Thyroid gland (tissue), 4 donors: ENCODE measurements around the gene PRELID2. TPM values are rescaled to one million over a fixed set of nuclear protein-coding genes. Genes with fewer than 3 reads are reported as not detected.
A peak's percentile ranks its signal among the peaks of the same experiment; 100 is the strongest.

Source experiments
- DNase-seq, 2 donors: peaks; one replicate each; pipeline ENCODE4 v3.0.0-alpha.2; 2019
- H3K27ac ChIP-seq, 3 donors: fragments of 200-600 bp; sonication (generic); 1 replicate in 2 of 3; 2 replicates in 1 of 3; pipeline ENCODE4 v1.5.1; 2016 to 2019; ENCODE audit warnings: mild to moderate bottlenecking in 1 of 3, moderate library complexity in 1 of 3
- H3K27me3 ChIP-seq: fragments of 200-600 bp; sonication (generic); one replicate; pipeline ENCODE4 v1.5.1; 2019
- H3K36me3 ChIP-seq, 2 donors: fragments of 200-600 bp; sonication (generic); one replicate each; pipeline ENCODE4 v1.5.1; 2016 to 2019
- H3K4me1 ChIP-seq, 2 donors: fragments of 200-600 bp; sonication (generic); one replicate each; pipeline ENCODE4 v1.5.1; 2017 to 2019
- H3K4me3 ChIP-seq, 3 donors: fragments of 200-600 bp; sonication (generic); replicated peaks in 1 of 3; 1 replicate in 2 of 3; 2 replicates in 1 of 3; pipeline ENCODE4 v1.5.1; 2016; ENCODE audit warnings: mild to moderate bottlenecking in 1 of 3
- H3K9me3 ChIP-seq: fragments of 200-600 bp; sonication (generic); one replicate; pipeline ENCODE4 v1.5.1; 2017
- POLR2A ChIP-seq, 2 donors: fragments of 450-650 bp; IDR thresholded peaks; one replicate each; pipeline ENCODE4 v1.6.1; 2017; ENCODE audit warnings: antibody characterized with exemption in 2 of 2, mild to moderate bottlenecking in 2 of 2, moderate library complexity in 1 of 2
- WGBS, 2 donors: methylation state at CpG; one replicate each; pipeline ENCODE4 v1.1.5; 2017; 5-methylcytosine and 5-hydroxymethylcytosine counted together
- intact Hi-C: fragments of 100-400 bp; cut with DNase I; formaldehyde crosslinking; loops from one replicate; pipeline ENCODE4 v1.15.1; 2023
- total RNA-seq, 4 donors: library from RNA; depleted of rRNA; stranded (reverse); fragments of >200 nt; gene quantifications; one replicate each; pipeline ENCODE4 v1.2.3, GENCODE V29; 2016
- TF ChIP-seq, protein P1 (sequence below), 6 experiments: fragments of 200-600 bp in 3 of 6; fragments of 450-650 bp in 3 of 6; sonication (generic) in 3 of 6; IDR thresholded peaks; one replicate each; pipeline ENCODE4 v1.5.1; 2016 to 2019; ENCODE audit warnings: antibody characterized with exemption in 6 of 6, mild to moderate bottlenecking in 2 of 6, inconsistent platforms in 1 of 6, moderate library complexity in 1 of 6

Gene PRELID2
- total RNA-seq, 4 donors from 2014 or later, result 11.5 to 27.9 (median 21.4) TPM

DNA sequence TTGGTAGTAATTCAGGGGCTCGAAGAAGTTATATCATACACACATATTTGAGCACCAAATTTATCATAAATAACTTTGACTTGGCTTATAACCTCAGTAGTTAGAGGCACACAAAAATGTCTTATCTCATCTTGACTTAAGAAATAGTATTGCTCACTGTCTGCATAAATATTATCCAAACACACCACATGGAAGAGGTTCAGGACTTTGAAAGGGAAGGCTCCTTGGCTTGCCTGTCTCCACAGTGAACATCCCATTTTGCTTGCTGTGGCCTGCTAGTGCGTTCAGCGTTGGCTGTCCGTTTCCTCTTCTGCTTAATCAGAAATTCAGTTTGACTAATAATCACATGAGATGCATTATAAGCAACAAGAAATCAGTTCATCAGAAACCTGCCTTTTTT lies 23.8 kb upstream of the PRELID2 start:
- no peak overlapping the region for H3K4me3 ChIP-seq
- no peaks in the 10 kb centered on the region for H3K36me3 ChIP-seq
- intact Hi-C loops, result no loop called here
- H3K27me3 ChIP-seq, result no peaks in the 10 kb centered on the region
- 78 to 84% methylated on average over 4 of the region's 4 CpGs for WGBS, 2 donors
- no peak for DNase-seq
- H3K4me1 ChIP-seq, result peaks cover 25 to 43% of the 10 kb centered on the region in 2 donors
- no peaks in the 10 kb centered on the region for H3K9me3 ChIP-seq
- H3K27ac ChIP-seq, result no peak overlapping the region
- TF ChIP-seq, protein P1, sequence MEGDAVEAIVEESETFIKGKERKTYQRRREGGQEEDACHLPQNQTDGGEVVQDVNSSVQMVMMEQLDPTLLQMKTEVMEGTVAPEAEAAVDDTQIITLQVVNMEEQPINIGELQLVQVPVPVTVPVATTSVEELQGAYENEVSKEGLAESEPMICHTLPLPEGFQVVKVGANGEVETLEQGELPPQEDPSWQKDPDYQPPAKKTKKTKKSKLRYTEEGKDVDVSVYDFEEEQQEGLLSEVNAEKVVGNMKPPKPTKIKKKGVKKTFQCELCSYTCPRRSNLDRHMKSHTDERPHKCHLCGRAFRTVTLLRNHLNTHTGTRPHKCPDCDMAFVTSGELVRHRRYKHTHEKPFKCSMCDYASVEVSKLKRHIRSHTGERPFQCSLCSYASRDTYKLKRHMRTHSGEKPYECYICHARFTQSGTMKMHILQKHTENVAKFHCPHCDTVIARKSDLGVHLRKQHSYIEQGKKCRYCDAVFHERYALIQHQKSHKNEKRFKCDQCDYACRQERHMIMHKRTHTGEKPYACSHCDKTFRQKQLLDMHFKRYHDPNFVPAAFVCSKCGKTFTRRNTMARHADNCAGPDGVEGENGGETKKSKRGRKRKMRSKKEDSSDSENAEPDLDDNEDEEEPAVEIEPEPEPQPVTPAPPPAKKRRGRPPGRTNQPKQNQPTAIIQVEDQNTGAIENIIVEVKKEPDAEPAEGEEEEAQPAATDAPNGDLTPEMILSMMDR (IDR thresholded peaks at IDR 0.05), result no peak
- TF ChIP-seq POLR2A (IDR thresholded peaks at IDR 0.05), result no peak

DNA sequence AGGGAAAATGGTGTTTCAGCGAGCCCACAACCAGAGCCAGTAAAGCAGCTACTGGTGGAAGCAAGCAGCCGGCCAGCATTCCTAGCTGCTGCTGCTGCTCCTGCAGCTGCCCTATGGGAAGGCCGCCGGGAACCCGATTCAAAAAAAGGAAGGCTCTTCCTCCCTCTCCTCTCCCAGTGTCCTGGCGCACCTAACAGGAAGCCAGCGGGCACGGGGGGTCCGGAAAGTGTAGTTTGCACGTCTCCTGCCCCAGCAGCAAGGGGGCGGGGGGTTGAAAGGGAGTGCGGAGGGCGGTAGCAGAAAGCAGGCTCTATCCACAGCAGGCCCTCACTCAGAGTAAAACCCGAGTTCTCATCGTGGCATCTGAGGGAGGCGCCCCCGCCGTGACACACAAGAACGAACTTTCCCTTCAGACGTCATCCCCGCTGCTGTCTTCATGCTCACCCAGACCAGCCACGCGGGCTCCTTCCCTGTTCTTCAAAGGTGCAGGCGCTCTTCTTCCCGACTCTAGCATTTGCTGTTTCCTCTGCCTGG lies 21.2 kb upstream of the PRELID2 start:
- intact Hi-C loops, result no loop called here
- Histone ChIP-seq H3K4me3 (peak overlapping the region in 1 of 3 donors; percentile 10), H3K36me3 (no peaks in the 10 kb centered on the region), H3K9me3 (no peaks in the 10 kb centered on the region), H3K27me3 (no peaks in the 10 kb centered on the region), H3K4me1 (peaks cover 20 to 32% of the 10 kb centered on the region in 2 donors), H3K27ac (peak overlapping the region; percentile 37 to 64 (median 48))
- TF ChIP-seq POLR2A (IDR thresholded peaks at IDR 0.05), result no peak
- TF ChIP-seq, protein P1 (IDR thresholded peaks at IDR 0.05), result peak in 1 of 6 experiments; percentile 22
- peak; percentile 42 to 51 for DNase-seq
- 21 to 22% methylated on average over 23 to 24 of the region's 25 CpGs for whole genome bisulfite sequencing, 2 donors

DNA sequence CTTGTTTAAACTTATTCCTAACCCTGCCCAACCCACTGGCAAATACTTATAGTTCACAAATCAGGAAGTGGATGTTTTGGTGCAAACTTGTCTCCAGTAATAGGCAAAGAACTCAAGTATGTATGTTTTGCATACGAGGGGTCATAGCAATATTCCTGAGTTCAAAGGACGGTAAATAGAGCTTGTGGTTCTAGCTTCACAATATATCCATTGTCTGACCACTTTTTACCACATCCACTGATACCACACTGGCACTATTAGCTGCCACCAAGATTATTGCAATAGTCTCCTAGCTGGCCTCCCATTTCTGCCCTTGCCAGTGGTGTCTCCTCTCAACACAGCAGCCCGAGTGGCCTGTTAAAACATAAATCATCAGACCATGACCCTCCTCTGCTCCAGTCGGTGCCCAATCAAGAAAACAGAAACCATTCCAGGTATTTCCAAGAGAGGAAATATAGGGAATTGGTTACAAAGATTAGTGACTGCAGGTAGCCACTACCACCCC lies 20.7 kb upstream of the PRELID2 start:
- no peaks in the 10 kb centered on the region for H3K27me3 ChIP-seq
- no peaks in the 10 kb centered on the region for H3K36me3 ChIP-seq
- TF ChIP-seq, protein P1 (IDR thresholded peaks at IDR 0.05), result no peak
- no peak for TF ChIP-seq POLR2A (IDR thresholded peaks at IDR 0.05)
- peak overlapping the region in 1 of 3 donors; percentile 10 for H3K4me3 ChIP-seq
- intact Hi-C loops, result no loop called here
- H3K9me3 ChIP-seq, result no peaks in the 10 kb centered on the region
- peak; percentile 51 to 72 for DNase-seq
- peak overlapping the region; percentile 37 to 64 (median 48) for H3K27ac ChIP-seq
- peaks cover 20 to 32% of the 10 kb centered on the region in 2 donors for H3K4me1 ChIP-seq
- WGBS, 2 donors, result 42 to 45% methylated on average over 4 of the region's 4 CpGs

DNA sequence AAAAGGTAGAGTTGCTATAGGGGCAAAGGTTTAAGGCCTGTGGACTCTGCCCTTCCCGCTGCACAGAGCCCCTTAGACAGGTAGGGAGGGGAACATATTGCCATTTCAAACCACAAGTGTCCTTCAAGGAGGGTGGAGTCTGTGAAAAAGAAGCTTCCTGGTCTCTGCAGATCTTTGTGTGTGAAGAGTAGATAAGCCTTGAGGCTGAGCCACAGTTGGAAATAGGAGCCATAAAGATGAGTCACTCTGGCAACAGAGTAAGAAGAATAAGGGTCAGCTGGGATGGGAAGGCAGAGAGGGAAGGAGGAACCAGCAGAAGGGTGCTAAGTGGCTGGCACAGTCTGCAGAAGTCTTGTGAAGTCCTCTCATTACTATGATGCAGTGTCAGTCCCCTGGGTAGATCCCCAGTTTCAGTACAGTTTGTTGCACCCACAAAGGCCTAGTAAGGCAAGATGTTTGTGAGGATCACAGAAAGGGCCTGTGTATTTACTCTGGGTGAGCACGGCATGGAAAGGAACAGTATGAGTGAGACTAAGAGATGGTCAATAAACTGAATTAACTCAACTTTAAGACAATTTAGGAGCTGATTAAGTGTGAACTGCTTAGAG lies 19.6 kb upstream of the PRELID2 start:
- Histone ChIP-seq H3K27ac (no peak overlapping the region), H3K9me3 (no peaks in the 10 kb centered on the region), H3K36me3 (no peaks in the 10 kb centered on the region), H3K4me1 (peaks cover 17 to 25% of the 10 kb centered on the region in 2 donors), H3K4me3 (no peak overlapping the region), H3K27me3 (no peaks in the 10 kb centered on the region)
- DNase-seq, result no peak
- intact Hi-C loops, result no loop called here
- no peak for TF ChIP-seq POLR2A (IDR thresholded peaks at IDR 0.05)
- TF ChIP-seq, protein P1 (IDR thresholded peaks at IDR 0.05), result no peak
- 89 to 93% methylated on average over 2 of the region's 2 CpGs for WGBS, 2 donors

DNA sequence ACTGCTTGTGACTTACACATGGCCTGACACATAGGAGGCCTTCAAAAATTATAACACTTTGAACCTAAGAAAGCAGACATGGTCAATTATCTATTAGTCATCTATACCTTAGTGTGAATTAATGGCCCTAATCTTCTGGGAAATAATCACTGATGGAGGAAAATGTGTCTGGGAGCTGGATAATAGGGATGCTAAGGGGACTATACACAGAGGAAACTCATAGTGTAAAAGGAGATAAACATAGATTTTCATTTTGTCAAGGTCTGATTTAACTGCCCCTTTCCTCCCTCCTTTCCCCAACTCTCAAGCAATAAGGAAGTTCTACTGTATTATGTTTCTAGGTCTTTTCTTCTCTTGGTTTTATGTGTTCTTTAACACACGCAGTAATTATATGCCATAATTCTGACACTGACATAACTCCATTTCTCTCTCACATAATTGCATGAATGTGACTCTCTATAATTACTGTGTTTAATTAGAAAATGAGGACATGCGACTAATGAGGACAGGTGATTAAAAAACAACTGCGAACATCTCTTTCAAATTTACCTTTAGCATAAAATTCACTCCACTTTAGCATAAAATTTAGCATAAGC lies 18.7 kb upstream of the PRELID2 start:
- TF ChIP-seq, protein P1 (IDR thresholded peaks at IDR 0.05), result no peak
- TF ChIP-seq POLR2A (IDR thresholded peaks at IDR 0.05), result no peak
- H3K4me3 ChIP-seq, result no peak overlapping the region
- no peak overlapping the region for H3K27ac ChIP-seq
- intact Hi-C loops, result no loop called here
- H3K27me3 ChIP-seq, result no peaks in the 10 kb centered on the region
- peaks cover 8 to 18% of the 10 kb centered on the region in 2 donors for H3K4me1 ChIP-seq
- DNase-seq, result no peak
- H3K36me3 ChIP-seq, result no peaks in the 10 kb centered on the region
- no peaks in the 10 kb centered on the region for H3K9me3 ChIP-seq
- WGBS, 2 donors, result 96 to 97% methylated on average over 3 of the region's 3 CpGs
